ENCODE data around the gene GEMIN2.

- TF ChIP-seq ZNF274 (IDR thresholded peaks at IDR 0.05; ENCODE audit: low read depth, low read length) (no peak), YY1 (IDR thresholded peaks at IDR 0.05; ENCODE audit: insufficient read depth, insufficient read length) (no peak)
These were observed 26.0 kb downstream of the GEMIN2 start for GRCh38 chr14:39140170-39140569.
